ENCODE results near the gene MIER2.

Gene MIER2

DNA sequence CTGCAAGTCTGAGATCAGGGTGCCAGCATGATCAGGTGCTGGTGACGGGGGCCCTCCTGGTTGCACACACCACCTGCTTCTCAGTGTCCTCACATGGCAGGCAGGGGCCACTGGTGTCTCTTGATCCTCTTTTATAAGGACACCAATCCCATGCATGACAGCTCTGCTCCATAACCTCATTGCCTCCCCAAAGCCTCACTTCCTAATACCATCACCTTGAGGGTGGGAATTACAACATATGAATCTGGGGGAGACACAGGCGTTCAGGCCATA is 15.0 kb upstream of the MIER2 start:
- TF ChIP-seq FOXP2 (optimal IDR thresholded peaks at IDR 0.05; ENCODE audit: borderline replicate concordance, extremely low read depth, extremely low read length, insufficient read depth), result no peak
- TF ChIP-seq SIN3A (IDR thresholded peaks at IDR 0.05; ENCODE audit: borderline replicate concordance, insufficient read depth, low read length), result no peak
- TF ChIP-seq, protein P1, sequence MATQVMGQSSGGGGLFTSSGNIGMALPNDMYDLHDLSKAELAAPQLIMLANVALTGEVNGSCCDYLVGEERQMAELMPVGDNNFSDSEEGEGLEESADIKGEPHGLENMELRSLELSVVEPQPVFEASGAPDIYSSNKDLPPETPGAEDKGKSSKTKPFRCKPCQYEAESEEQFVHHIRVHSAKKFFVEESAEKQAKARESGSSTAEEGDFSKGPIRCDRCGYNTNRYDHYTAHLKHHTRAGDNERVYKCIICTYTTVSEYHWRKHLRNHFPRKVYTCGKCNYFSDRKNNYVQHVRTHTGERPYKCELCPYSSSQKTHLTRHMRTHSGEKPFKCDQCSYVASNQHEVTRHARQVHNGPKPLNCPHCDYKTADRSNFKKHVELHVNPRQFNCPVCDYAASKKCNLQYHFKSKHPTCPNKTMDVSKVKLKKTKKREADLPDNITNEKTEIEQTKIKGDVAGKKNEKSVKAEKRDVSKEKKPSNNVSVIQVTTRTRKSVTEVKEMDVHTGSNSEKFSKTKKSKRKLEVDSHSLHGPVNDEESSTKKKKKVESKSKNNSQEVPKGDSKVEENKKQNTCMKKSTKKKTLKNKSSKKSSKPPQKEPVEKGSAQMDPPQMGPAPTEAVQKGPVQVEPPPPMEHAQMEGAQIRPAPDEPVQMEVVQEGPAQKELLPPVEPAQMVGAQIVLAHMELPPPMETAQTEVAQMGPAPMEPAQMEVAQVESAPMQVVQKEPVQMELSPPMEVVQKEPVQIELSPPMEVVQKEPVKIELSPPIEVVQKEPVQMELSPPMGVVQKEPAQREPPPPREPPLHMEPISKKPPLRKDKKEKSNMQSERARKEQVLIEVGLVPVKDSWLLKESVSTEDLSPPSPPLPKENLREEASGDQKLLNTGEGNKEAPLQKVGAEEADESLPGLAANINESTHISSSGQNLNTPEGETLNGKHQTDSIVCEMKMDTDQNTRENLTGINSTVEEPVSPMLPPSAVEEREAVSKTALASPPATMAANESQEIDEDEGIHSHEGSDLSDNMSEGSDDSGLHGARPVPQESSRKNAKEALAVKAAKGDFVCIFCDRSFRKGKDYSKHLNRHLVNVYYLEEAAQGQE (IDR thresholded peaks at IDR 0.05; ENCODE audit: insufficient read depth in 1 of 2, low read depth in 2 of 2, low read length in 2 of 2), result no peak
- no peak for TF ChIP-seq POLR2AphosphoS5 (IDR thresholded peaks at IDR 0.05; ENCODE audit: low read depth, low read length)
- no peak for TF ChIP-seq TAF1 (IDR thresholded peaks at IDR 0.05; ENCODE audit: borderline replicate concordance, insufficient read depth, low read length)

DNA sequence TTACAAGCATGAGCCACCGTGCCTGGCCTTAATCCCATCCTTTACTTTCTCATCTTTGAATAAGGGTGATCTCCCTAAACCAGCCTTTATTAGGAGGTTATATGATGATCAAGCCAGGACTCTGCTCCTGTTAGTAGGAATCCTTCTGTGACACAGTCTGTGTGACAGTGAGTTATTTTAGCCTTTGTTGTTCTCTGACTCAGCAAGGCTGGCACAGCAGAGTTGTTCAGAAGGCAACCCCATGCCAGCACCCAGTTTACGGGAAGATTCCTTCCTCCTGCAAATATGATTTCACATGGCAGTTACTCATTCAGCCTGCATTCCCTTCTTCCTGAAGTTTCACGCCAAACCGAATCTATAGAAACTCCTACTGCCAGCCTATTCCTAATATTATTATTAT is 10.5 kb upstream of the MIER2 start:
- TF ChIP-seq POLR2AphosphoS5 (IDR thresholded peaks at IDR 0.05; ENCODE audit: low read depth, low read length) (no peak), FOXP2 (optimal IDR thresholded peaks at IDR 0.05; ENCODE audit: borderline replicate concordance, extremely low read depth, extremely low read length, insufficient read depth) (no peak), TAF1 (IDR thresholded peaks at IDR 0.05; ENCODE audit: borderline replicate concordance, insufficient read depth, low read length) (no peak), SIN3A (IDR thresholded peaks at IDR 0.05; ENCODE audit: borderline replicate concordance, insufficient read depth, low read length) (no peak)
- TF ChIP-seq, protein P1 (IDR thresholded peaks at IDR 0.05; ENCODE audit: insufficient read depth in 1 of 2, low read depth in 2 of 2, low read length in 2 of 2), result no peak

DNA sequence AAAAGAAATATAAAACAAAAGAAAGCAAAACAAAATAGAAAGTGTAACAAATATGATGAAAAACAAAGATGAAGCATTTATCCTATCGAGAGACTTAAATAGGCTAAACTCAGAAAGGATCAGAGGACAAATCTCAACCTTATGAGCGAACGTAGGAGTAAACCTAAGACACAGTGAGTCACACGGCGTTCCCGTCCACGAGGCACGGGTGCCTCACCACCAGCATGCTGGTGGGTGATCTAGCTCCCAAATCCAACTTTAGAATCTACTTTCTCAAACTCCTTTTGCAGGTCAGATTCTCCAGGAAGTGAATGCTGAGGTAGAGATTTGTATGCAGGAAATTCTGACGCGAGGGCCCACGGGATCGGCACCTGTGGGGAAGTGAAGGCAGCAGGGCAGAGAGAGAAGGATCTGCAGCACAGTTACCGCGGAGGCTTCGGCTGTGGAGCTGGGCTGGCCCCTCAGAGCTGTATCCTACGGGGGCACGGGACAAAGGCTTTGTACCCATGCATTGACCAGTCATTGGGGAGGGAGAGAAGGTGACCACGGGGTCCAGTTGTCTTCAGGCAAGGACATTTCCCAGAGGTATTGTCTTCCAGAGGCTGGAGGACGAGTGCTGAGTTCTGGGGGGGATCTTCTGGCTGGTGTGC is 7.5 kb upstream of the MIER2 start:
- TF ChIP-seq POLR2AphosphoS5 (IDR thresholded peaks at IDR 0.05; ENCODE audit: low read depth, low read length) (no peak), SIN3A (IDR thresholded peaks at IDR 0.05; ENCODE audit: borderline replicate concordance, insufficient read depth, low read length) (no peak), FOXP2 (optimal IDR thresholded peaks at IDR 0.05; ENCODE audit: borderline replicate concordance, extremely low read depth, extremely low read length, insufficient read depth) (no peak), TAF1 (IDR thresholded peaks at IDR 0.05; ENCODE audit: borderline replicate concordance, insufficient read depth, low read length) (no peak)
- TF ChIP-seq, protein P1 (IDR thresholded peaks at IDR 0.05; ENCODE audit: insufficient read depth in 1 of 2, low read depth in 2 of 2, low read length in 2 of 2), result no peak

DNA sequence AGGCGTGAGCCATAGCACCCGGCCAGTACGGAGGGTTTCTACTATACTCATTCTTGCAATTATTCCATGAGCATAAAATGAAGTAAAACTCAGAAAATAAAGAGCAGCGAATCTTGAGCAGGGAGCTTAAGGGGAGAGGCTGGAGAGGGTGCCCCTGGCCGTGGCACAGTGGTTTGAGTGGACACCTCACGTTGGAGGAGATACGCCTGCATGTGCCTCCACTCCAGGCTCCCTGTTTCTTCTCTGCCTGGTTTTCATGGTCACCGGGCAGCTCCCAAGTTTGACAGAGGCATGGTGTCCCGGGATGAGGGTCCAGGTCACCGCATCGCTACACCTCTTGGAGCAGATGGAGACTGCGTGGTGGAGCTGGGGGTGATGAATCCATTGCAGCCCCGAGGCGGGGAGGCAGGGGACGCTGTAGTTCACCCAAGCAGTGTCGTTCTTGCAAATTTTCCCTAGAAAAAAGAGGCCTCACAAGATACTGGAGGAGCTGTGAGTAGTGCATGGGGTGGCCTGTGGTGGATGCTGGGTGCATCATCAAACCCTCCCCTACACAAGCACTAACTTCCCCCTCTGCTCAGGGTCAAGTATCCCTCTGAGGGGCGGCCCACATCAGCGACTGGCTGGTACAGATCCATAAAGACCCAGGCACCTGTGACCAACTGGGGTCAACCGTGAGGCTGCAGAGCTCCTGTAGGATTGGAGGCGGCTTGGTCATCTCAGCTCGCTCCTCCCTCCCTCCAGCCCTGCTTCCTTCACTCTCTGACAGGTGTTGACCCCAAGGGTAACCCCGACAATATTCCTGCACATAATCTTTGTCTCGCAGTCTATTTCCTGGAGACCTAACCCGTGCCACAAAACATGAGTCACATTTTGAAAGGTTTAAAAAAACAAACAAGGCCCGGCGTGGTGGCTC is 3.6 kb upstream of the MIER2 start:
- TF ChIP-seq, protein P1 (IDR thresholded peaks at IDR 0.05; ENCODE audit: insufficient read depth in 1 of 2, low read depth in 2 of 2, low read length in 2 of 2), result no peak
- TF ChIP-seq POLR2AphosphoS5 (IDR thresholded peaks at IDR 0.05; ENCODE audit: low read depth, low read length), result no peak
- no peak for TF ChIP-seq TAF1 (IDR thresholded peaks at IDR 0.05; ENCODE audit: borderline replicate concordance, insufficient read depth, low read length)
- TF ChIP-seq SIN3A (IDR thresholded peaks at IDR 0.05; ENCODE audit: borderline replicate concordance, insufficient read depth, low read length), result no peak
- no peak for TF ChIP-seq FOXP2 (optimal IDR thresholded peaks at IDR 0.05; ENCODE audit: borderline replicate concordance, extremely low read depth, extremely low read length, insufficient read depth)

Data from PFSK-1 (cell line).